K562 (cell line): Measurements from ENCODE around the gene SERTAD1. TPM values are rescaled to one million over a fixed set of nuclear protein-coding genes. Genes with fewer than 3 reads are reported as not detected.

Source experiments
- ARID3A ChIP-seq: IDR thresholded peaks from 2 replicates; pipeline ENCODE4 v1.6.1; 2012; ENCODE audit warnings: low read depth, low read length, improper control_type of control experiment, borderline replicate concordance
- DNMT1 ChIP-seq: fragments of 450-650 bp; IDR thresholded peaks from 2 replicates; pipeline ENCODE4 v1.6.1; 2016; ENCODE audit warnings: antibody characterized with exemption, mild to moderate bottlenecking
- ETS2 ChIP-seq: IDR thresholded peaks from 2 replicates; pipeline ENCODE4 v1.6.1; 2016; ENCODE audit warnings: borderline replicate concordance, missing genetic modification characterization, mild to moderate bottlenecking, moderate library complexity, missing compliant biosample characterization; ENCODE audit not compliant: poor library complexity, severe bottlenecking
- GABPB1 ChIP-seq: sonication (generic); formaldehyde crosslinking; IDR thresholded peaks from 2 replicates; pipeline ENCODE4 v1.8.0; 2022; ENCODE audit warnings: mild to moderate bottlenecking, missing genetic modification reagents
- GTF3C2 ChIP-seq: IDR thresholded peaks from 3 replicates; pipeline ENCODE4 v1.6.1; 2011; ENCODE audit warnings: borderline replicate concordance, mild to moderate bottlenecking, moderate library complexity; ENCODE audit not compliant: insufficient read length; ENCODE audit errors: extremely low read depth
- HDAC1 ChIP-seq, 2 experiments: fragments of 450-650 bp; IDR thresholded peaks; 2 replicates each; pipeline ENCODE4 v1.6.1; 2016 to 2017; ENCODE audit warnings: inconsistent platforms in 1 of 2, mild to moderate bottlenecking in 1 of 2, moderate library complexity in 1 of 2
- HMGN3 ChIP-seq: IDR thresholded peaks from 2 replicates; pipeline ENCODE4 v1.6.1; 2011; ENCODE audit warnings: borderline replicate concordance, low read depth, mild to moderate bottlenecking, mixed read lengths, low read length; ENCODE audit not compliant: insufficient read length; ENCODE audit errors: extremely low read depth
- HNRNPUL1 ChIP-seq: fragments of 200-400 bp; formaldehyde crosslinking; IDR thresholded peaks from 2 replicates; pipeline ENCODE4 v1.6.1; 2017; ENCODE audit warnings: low read length
- KLF13 ChIP-seq: fragments of 450-650 bp; IDR thresholded peaks from 2 replicates; pipeline ENCODE4 v1.6.1; 2016; ENCODE audit warnings: missing genetic modification characterization, low read depth, mild to moderate bottlenecking, missing compliant biosample characterization, moderate library complexity, borderline replicate concordance
- LCOR ChIP-seq: sonication (generic); formaldehyde crosslinking; IDR thresholded peaks from 2 replicates; pipeline ENCODE4 v1.8.0; 2022; ENCODE audit warnings: mild to moderate bottlenecking, missing genetic modification reagents
- MAFF ChIP-seq: IDR thresholded peaks from 2 replicates; pipeline ENCODE4 v1.6.1; 2012; ENCODE audit warnings: low read length, improper control_type of control experiment
- MCM2 ChIP-seq: fragments of 450-650 bp; IDR thresholded peaks from 2 replicates; pipeline ENCODE4 v1.6.1; 2017; ENCODE audit warnings: low read depth, mild to moderate bottlenecking
- PML ChIP-seq: IDR thresholded peaks from 2 replicates; pipeline ENCODE4 v1.6.1; 2012; ENCODE audit warnings: low read length, inconsistent platforms
- PRPF4 ChIP-seq: fragments of 200-400 bp; formaldehyde crosslinking; IDR thresholded peaks from one replicate; pipeline ENCODE4 v1.6.1; 2017; ENCODE audit warnings: low read length, low read depth, mild to moderate bottlenecking; ENCODE audit not compliant: insufficient read depth, poor library complexity, severe bottlenecking
- SIN3B ChIP-seq: fragments of 450-650 bp; IDR thresholded peaks from 2 replicates; pipeline ENCODE4 v1.6.1; 2017; ENCODE audit warnings: low read depth, mild to moderate bottlenecking, moderate library complexity
- ZKSCAN3 ChIP-seq: fragments of 250-450 bp; sonication (Bioruptor Pico); IDR thresholded peaks from 2 replicates; pipeline ENCODE4 v1.4.0; 2020
- ZNF224 ChIP-seq: sonication (generic); formaldehyde crosslinking; IDR thresholded peaks from 2 replicates; pipeline ENCODE4 v1.8.0; 2022; ENCODE audit warnings: mild to moderate bottlenecking, missing genetic modification reagents
- ZNF263 ChIP-seq: sonication (generic); formaldehyde crosslinking; IDR thresholded peaks from 2 replicates; pipeline ENCODE4 v1.8.0; 2022; ENCODE audit warnings: mild to moderate bottlenecking, missing genetic modification reagents, borderline replicate concordance
- ZNF695 ChIP-seq: fragments of 450-650 bp; formaldehyde crosslinking; IDR thresholded peaks from 2 replicates; pipeline ENCODE4 v1.4.0; 2020; ENCODE audit warnings: mild to moderate bottlenecking, moderate library complexity
- ZNF77 ChIP-seq: fragments of 250-450 bp; sonication (Bioruptor Pico); IDR thresholded peaks from 2 replicates; pipeline ENCODE4 v1.5.0; 2020
- ZSCAN29 ChIP-seq: fragments of 450-650 bp; IDR thresholded peaks from 2 replicates; pipeline ENCODE4 v1.6.1; 2017
- polyA plus RNA-seq, 8 experiments: library from polyadenylated mRNA; depleted of rRNA in 4 of 8; stranded (reverse) in 5 of 8; unstranded in 3 of 8; fragments of >200 nt; fragmentation: Nextera tagmentation in 2 of 8; fragmentation: Illumina TruSeq in 1 of 8; extraction: Ambion mirVana in 2 of 8; extraction: Trizol in 1 of 8; gene quantifications; 2 replicates each; pipeline versions ENCODE4 v1.2.1 to v1.2.3, GENCODE V29; 2011 to 2014; ENCODE audit warnings: inconsistent platforms in 1 of 8, missing spikeins in 1 of 8
- total RNA-seq, 7 experiments: library from RNA; depleted of rRNA in 6 of 7; stranded (reverse); fragments of >200 nt in 6 of 7; fragmentation: Illumina TruSeq in 2 of 7; extraction: Trizol in 2 of 7; gene quantifications; 2 replicates each; pipeline versions ENCODE4 v1.2.1 to v1.2.3, GENCODE V29; 2011 to 2021; ENCODE audit warnings: low replicate concordance in 1 of 7
- TF ChIP-seq, protein P1 (sequence below): fragments of 450-650 bp; IDR thresholded peaks from 2 replicates; pipeline ENCODE4 v1.6.1; 2016; ENCODE audit warnings: missing biosample characterization, missing genetic modification characterization
- TF ChIP-seq, protein P2 (sequence below): fragments of 250-450 bp; sonication (Bioruptor Pico); IDR thresholded peaks from 2 replicates; pipeline ENCODE4 v1.4.0; 2020

SERTAD1 gene
- total and polyA plus RNA-seq, 9 of the 15 experiments (the other 6 are each of a cell fraction or from before 2014, with no cell fraction given) = 0.15 to 8.7 (median 4.9) TPM

DNA sequence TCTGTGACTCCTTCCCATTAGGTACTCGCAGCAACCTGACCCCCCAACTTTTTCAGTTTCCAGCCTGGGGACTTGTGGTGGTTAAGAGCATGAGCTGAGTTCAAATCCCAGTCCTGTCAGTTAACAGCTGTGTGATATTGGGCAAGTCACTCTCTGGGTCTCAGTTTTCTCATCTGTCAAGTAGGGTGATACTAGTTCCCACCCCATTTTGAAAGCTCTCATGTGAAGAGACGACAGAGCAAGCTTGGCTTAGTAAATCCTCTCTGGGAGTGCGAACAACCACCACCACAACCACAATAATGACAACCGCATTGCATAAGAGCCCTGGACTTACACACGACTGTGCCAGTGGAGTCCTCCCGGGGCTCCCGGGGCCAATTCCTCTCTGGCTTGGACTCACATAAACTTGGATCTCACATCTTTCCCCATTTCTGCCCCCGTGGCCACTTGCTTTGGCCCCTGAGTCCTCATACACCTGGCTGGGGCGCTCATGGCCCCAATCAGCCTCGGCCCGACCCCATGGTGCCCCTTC, 39.3 kb upstream of the SERTAD1 start (continued):
- TF ChIP-seq ARID3A = no peak
- no peak for TF ChIP-seq ZNF263
- TF ChIP-seq DNMT1 = no peak
- TF ChIP-seq PML = peak; percentile 6; the same call in 1 of the 2 replicates
- no peak for TF ChIP-seq KLF13
- TF ChIP-seq LCOR (CRISPR knock-in tag) = no peak
- no peak for TF ChIP-seq HMGN3
- 0 out of 4 replicates have a peak, but pooled peaks have one; percentile 45 to 71 for TF ChIP-seq HDAC1 (IDR thresholded peaks at IDR 0.05)
- TF ChIP-seq PRPF4 = no peak
- no peak for TF ChIP-seq MAFF
- TF ChIP-seq ZNF224 (CRISPR knock-in tag) = no peak
- TF ChIP-seq SIN3B = no peak
- TF ChIP-seq, protein P1, sequence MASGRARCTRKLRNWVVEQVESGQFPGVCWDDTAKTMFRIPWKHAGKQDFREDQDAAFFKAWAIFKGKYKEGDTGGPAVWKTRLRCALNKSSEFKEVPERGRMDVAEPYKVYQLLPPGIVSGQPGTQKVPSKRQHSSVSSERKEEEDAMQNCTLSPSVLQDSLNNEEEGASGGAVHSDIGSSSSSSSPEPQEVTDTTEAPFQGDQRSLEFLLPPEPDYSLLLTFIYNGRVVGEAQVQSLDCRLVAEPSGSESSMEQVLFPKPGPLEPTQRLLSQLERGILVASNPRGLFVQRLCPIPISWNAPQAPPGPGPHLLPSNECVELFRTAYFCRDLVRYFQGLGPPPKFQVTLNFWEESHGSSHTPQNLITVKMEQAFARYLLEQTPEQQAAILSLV = 0 out of 2 replicates have a peak, but pooled peaks have one; percentile 28
- no peak for TF ChIP-seq ZKSCAN3 (CRISPR knock-in tag)
- TF ChIP-seq GTF3C2 = no peak
- TF ChIP-seq GABPB1 (CRISPR knock-in tag) = no peak
- no peak for TF ChIP-seq ETS2 (tag)
- no peak for TF ChIP-seq ZNF77 (CRISPR knock-in tag)
- TF ChIP-seq, protein P2, sequence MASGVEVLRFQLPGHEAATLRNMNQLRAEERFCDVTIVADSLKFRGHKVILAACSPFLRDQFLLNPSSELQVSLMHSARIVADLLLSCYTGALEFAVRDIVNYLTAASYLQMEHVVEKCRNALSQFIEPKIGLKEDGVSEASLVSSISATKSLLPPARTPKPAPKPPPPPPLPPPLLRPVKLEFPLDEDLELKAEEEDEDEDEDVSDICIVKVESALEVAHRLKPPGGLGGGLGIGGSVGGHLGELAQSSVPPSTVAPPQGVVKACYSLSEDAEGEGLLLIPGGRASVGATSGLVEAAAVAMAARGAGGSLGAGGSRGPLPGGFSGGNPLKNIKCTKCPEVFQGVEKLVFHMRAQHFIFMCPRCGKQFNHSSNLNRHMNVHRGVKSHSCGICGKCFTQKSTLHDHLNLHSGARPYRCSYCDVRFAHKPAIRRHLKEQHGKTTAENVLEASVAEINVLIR = no peak
- TF ChIP-seq HNRNPUL1 = no peak; the same call in 1 of the 2 replicates
- no peak for TF ChIP-seq ZSCAN29
- TF ChIP-seq MCM2 = no peak
- TF ChIP-seq ZNF695 (CRISPR knock-in tag) = no peak
